ENCODE results near the gene SYNRG.
A peak's percentile ranks its signal among the peaks of the same experiment; 100 is the strongest.
"Not testable (repeated sequence)": the region's sequence is repeated elsewhere in the genome, so short reads cannot be mapped to it uniquely, and the experiment has no call there.

Gene SYNRG

DNA sequence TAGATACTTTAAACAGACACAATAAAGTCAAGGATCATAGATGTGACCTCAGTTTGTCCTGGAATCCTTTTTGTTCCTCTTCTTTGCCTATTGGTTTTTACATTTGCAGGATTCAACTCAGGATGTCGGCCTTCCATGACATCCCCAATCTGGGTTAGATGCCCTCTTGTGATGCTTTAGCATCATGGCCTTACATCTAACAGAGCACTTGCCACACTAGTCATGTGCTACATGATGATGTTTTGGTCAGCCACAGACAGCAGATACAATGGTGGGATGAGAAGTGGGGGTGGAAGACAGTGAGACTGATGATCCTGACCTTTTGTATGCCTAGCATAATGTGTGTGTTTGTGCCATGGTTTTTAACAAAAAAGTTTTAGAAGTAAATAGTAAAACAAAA is 1.8 kb upstream of the SYNRG start:
- DNase-seq (ENCODE audit: low spot score) = no peak
- TF ChIP-seq, protein P1, sequence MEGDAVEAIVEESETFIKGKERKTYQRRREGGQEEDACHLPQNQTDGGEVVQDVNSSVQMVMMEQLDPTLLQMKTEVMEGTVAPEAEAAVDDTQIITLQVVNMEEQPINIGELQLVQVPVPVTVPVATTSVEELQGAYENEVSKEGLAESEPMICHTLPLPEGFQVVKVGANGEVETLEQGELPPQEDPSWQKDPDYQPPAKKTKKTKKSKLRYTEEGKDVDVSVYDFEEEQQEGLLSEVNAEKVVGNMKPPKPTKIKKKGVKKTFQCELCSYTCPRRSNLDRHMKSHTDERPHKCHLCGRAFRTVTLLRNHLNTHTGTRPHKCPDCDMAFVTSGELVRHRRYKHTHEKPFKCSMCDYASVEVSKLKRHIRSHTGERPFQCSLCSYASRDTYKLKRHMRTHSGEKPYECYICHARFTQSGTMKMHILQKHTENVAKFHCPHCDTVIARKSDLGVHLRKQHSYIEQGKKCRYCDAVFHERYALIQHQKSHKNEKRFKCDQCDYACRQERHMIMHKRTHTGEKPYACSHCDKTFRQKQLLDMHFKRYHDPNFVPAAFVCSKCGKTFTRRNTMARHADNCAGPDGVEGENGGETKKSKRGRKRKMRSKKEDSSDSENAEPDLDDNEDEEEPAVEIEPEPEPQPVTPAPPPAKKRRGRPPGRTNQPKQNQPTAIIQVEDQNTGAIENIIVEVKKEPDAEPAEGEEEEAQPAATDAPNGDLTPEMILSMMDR (IDR thresholded peaks at IDR 0.05; ENCODE audit: poor library complexity, severe bottlenecking) = no peak
- peaks cover 30% of the 10 kb centered on the region for H3K36me3 ChIP-seq (ENCODE audit: low read depth)
- no peaks in the 10 kb centered on the region for H3K9me3 ChIP-seq (ENCODE audit: severe bottlenecking)
- H3K27ac ChIP-seq (ENCODE audit: poor library complexity, severe bottlenecking) = no peak overlapping the region
- H3K4me3 ChIP-seq (ENCODE audit: severe bottlenecking) = no peak overlapping the region
- no peaks in the 10 kb centered on the region for H3K27me3 ChIP-seq (ENCODE audit: insufficient read depth, poor library complexity, severe bottlenecking)
- no peaks in the 10 kb centered on the region for H3K4me1 ChIP-seq (ENCODE audit: insufficient read depth, poor library complexity, severe bottlenecking)
- ATAC-seq (ENCODE audit: low read depth) = no peak

GRCh38 chr17:37610041-37610420 is 813 bp upstream of the SYNRG start:
- Histone ChIP-seq H3K27ac (ENCODE audit: poor library complexity, severe bottlenecking) (peak overlapping the region; percentile 33), H3K4me3 (ENCODE audit: severe bottlenecking) (peak overlapping the region; percentile 79), H3K36me3 (ENCODE audit: low read depth) (peaks cover 26% of the 10 kb centered on the region)
- not testable (repeated sequence) for H3K9me3 ChIP-seq (ENCODE audit: severe bottlenecking); ATAC-seq (ENCODE audit: low read depth); H3K4me1 ChIP-seq (ENCODE audit: insufficient read depth, poor library complexity, severe bottlenecking); H3K27me3 ChIP-seq (ENCODE audit: insufficient read depth, poor library complexity, severe bottlenecking); DNase-seq (ENCODE audit: low spot score)

DNA sequence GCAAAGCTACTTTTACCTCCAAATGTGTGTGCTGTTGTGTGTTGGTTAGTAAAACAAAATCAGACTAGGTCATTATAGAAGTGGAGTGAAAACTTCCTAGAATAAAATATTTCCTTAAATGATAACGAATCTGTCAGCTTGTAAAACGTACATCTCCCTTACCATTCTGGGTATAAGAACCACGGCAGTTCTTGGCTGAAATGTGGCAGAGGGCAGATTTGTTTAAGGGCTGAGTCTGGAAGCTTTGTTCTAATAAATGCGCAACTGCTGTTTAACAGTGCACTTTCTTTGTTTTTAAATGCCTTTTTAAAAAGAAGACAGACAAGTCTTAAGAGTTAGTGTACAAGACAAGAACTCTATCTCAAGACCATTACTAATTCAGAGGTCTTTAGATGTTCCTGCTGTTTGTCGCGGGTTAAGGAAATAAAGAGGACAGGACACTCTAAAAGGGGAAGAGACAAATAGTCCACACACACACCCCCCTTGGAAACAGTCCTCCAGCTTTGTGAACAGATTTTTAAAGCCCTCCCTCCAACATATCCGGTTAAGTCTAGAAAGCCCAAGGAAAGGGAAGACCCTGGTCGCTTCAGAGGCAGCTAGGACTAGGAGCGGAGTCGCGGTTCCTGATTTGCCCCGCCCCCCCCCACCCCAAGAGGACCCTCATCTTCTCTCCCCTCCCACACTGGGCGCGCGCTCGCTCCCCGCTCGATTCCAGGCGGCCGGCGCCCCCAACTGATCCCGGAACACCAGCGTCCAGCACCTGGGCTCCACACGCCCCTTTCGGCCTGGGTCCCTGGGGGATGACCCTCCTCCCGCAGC is 658 bp downstream of the SYNRG start:
- peak overlapping the region; percentile 79 for H3K4me3 ChIP-seq (ENCODE audit: severe bottlenecking)
- no peak for DNase-seq (ENCODE audit: low spot score)
- TF ChIP-seq, protein P1 (IDR thresholded peaks at IDR 0.05; ENCODE audit: poor library complexity, severe bottlenecking) = no peak
- H3K27me3 ChIP-seq (ENCODE audit: insufficient read depth, poor library complexity, severe bottlenecking) = no peaks in the 10 kb centered on the region
- H3K9me3 ChIP-seq (ENCODE audit: severe bottlenecking) = no peaks in the 10 kb centered on the region
- peak overlapping the region; percentile 33 for H3K27ac ChIP-seq (ENCODE audit: poor library complexity, severe bottlenecking)
- ATAC-seq (ENCODE audit: low read depth) = peak; percentile 40
- peaks cover 11% of the 10 kb centered on the region for H3K36me3 ChIP-seq (ENCODE audit: low read depth)
- H3K4me1 ChIP-seq (ENCODE audit: insufficient read depth, poor library complexity, severe bottlenecking) = peaks cover 6% of the 10 kb centered on the region

- ATAC-seq (ENCODE audit: low read depth) (no peak), DNase-seq (ENCODE audit: low spot score) (no peak)
- peaks cover 6% of the 10 kb centered on the region for H3K4me1 ChIP-seq (ENCODE audit: insufficient read depth, poor library complexity, severe bottlenecking)
- peaks cover 5% of the 10 kb centered on the region for H3K36me3 ChIP-seq (ENCODE audit: low read depth)
- TF ChIP-seq, protein P1 (IDR thresholded peaks at IDR 0.05; ENCODE audit: poor library complexity, severe bottlenecking) = no peak
- no peaks in the 10 kb centered on the region for H3K27me3 ChIP-seq (ENCODE audit: insufficient read depth, poor library complexity, severe bottlenecking)
- peak overlapping the region; percentile 33 for H3K27ac ChIP-seq (ENCODE audit: poor library complexity, severe bottlenecking)
- no peaks in the 10 kb centered on the region for H3K9me3 ChIP-seq (ENCODE audit: severe bottlenecking)
- H3K4me3 ChIP-seq (ENCODE audit: severe bottlenecking) = peak overlapping the region; percentile 79
Observed at GRCh38 chr17:37607637-37608331, 1.4 kb downstream of the SYNRG start.

GRCh38 chr17:37605813-37606505 is 3.3 kb downstream of the SYNRG start:
- TF ChIP-seq, protein P1 (IDR thresholded peaks at IDR 0.05; ENCODE audit: poor library complexity, severe bottlenecking) = no peak
- Histone ChIP-seq H3K36me3 (ENCODE audit: low read depth) (no peaks in the 10 kb centered on the region), H3K4me1 (ENCODE audit: insufficient read depth, poor library complexity, severe bottlenecking) (peaks cover 6% of the 10 kb centered on the region), H3K4me3 (ENCODE audit: severe bottlenecking) (no peak overlapping the region), H3K27me3 (ENCODE audit: insufficient read depth, poor library complexity, severe bottlenecking) (no peaks in the 10 kb centered on the region), H3K9me3 (ENCODE audit: severe bottlenecking) (no peaks in the 10 kb centered on the region), H3K27ac (ENCODE audit: poor library complexity, severe bottlenecking) (no peak overlapping the region)
- no peak for DNase-seq (ENCODE audit: low spot score)
- ATAC-seq (ENCODE audit: low read depth) = no peak

All from RWPE2 (cell line).